GM18508 (cell line): Measurements from ENCODE around the gene SELENOP.

Experiments
- ATAC-seq: cut with Tn5 transposase; IDR thresholded peaks from one replicate; pipeline ENCODE4 v1.9.1; 2021; ENCODE audit warnings: moderate number of reproducible peaks; ENCODE audit not compliant: insufficient read depth, unreplicated experiment

Gene SELENOP

GRCh38 chr5:42750507-42750906 is 61.2 kb downstream of the SELENOP start:
- ATAC-seq: no peak
